Fibroblast of skin of scalp (primary cell): ENCODE measurements around the gene ITGB1.
"Not testable (repeated sequence)": the region's sequence is repeated elsewhere in the genome, so short reads cannot be mapped to it uniquely, and the experiment has no call there.

Experiments used
- DNase-seq: peaks from one replicate; pipeline ENCODE4 v3.0.0-alpha.2; 2013

ITGB1 gene

DNA sequence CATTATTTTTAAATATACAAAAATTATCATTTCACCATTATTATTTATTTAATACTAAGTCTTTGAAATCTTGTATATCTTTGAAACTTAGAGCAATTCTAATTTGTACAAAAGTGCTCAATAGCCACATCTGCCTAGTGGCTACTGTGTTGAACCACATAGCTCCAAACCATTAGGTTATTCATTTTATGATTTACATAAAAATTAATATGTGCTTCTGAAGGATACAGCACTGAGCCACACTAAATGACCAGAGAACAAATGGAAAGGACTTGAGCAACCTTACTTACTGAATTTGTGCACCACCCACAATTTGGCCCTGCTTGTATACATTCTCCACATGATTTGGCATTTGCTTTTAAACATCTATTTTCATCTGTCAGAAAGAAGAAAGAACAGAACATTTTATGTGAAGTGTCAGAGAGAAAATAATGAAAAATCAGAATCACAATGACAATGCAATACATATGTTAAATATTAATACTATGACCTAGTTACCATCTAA, 25.8 kb downstream of the ITGB1 start:
- DNase-seq, result no peak

DNA sequence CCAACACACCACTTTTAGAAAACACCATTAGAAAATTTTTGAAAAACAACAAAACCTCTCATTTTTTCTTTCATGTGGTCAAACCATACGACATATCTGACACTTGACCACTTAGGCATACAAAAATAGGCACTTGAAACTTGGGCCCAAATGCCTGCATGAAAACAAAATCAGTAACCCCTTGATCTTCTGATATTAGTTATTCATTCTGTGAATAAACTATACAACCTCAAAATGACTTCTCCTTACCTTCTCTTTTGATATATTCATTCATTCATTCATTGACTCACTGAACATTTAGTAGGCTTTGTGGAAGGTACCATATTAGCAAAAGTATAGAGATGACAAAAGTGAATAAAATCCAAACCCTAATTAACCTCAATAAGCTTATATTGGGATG, 26.4 kb downstream of the ITGB1 start:
- no peak for DNase-seq

DNA sequence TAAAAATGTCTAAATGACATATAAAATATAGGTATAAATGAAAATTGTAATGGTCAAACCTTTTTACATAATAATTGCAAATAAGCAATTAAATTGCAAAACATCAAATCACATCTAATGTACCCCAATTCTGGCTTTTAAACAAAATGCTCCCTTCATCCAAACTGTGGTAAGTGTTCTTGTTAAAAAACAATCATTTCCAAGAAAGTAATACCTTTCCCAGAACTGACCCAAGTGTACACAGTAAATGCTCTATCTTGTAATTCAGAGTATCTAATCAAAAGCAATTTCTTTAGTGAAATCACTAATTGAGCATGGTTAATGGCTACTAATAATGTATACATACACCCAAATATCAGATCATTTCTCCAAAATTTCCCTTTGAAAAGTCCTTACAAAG, 28.0 kb downstream of the ITGB1 start:
- DNase-seq, result no peak

DNA sequence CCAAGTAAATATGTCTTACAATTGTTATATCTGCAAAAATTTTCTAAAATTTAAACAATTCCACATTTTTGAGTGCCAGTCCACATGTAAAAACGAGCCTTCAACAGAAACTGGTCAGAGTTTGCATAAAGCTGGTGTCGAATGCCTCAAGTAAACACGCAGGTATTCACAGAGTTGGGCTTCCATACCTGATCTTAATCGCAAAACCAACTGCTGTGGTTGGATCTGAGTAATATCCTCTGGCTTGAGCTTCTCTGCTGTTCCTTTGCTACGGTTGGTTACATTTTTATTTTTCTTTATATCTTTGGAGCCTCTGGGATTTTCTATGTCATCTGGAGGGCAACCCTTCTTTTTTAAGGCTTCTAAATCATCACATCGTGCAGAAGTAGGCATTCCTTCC, 28.4 kb downstream of the ITGB1 start:
- DNase-seq, result no peak

DNA sequence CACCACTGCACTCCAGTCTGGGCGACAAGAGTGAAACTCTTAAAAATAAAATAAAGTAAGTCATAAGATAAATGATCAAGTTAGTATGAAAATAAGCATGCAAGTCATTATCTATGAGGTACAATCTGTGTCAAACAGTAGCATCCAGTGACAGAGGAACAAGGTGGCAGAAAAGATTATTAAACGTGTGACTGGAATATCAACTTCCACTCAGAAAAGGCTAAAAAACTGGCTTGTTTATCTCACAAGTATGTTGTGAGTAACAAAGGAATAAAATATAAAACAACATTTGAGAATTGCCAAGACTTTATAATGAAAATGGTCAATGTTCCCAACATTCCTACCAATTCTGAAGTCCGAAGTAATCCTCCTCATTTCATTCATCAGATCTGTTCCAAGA, 30.3 kb downstream of the ITGB1 start:
- DNase-seq, result no peak

DNA sequence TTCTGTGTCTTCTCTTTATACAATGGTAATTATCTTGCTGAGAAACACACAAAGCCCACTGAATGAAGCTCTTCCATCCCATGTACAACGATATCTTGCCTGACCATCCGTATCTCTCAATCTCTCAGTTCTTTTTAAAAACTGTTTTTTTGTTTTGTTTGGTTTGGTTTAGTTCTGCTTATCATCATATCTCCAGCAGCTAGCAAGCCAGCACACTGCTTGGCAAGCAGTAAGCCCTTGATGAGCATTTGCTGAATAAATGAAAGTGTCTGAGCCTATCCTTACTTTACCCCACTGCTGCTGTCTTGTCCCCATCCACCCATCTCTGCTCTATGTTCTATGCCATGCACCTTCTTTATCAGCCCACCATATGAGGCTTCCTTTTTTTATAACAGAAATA, 34.2 kb downstream of the ITGB1 start:
- DNase-seq, result no peak

DNA sequence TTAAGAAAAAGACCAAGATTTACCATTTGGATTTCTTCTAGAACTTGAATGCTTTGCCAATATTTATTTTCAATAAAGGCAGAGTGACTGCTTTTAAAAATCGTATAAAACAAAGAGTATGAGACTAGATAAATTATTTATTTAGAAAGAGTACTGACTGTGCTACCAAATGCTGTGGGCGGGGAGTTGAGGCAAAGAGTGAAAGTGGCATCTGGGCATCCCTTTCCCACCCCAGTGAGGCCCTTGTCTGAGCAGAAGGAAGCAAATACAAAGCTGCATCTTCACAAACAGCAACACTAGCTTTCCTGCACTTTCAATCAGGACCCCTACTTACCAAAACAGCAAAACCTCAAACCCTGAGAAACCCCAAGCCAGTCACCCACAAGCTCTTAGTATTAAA, 34.9 kb downstream of the ITGB1 start:
- DNase-seq, result no peak

DNA sequence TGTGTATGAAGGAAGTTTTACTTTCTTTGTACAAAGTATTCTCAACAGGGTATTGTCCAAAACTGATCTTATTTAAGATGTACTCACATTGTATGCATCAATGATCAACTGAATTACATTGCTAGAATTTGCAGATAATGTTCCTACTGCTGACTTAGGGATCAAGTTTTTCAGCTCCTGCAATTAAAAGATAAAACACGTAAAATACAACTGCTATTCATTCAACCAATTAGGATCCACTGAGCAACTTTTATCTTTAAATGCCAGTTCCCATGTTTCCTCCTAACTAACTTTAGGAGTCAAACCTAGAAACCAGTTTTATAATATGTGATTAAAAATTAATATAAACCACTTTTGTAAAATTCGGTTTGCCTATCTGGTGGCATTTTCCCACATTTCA, 35.9 kb downstream of the ITGB1 start:
- DNase-seq, result no peak

DNA sequence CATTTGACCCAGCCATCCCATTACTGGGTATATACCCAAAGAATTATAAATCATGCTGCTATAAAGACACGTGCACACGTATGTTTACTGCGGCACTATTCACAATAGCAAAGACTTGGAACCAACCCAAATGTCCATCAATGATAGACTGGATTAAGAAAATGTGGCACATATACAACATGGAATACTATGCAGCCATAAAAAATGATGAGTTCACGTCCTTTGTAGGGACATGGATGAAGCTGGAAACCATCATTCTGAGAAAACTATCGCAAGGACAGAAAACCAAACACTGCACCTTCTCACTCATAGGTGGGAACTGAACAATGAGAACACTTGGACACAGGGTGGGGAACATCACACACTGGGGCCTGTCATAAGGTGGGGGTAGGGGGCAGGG, 40.2 kb downstream of the ITGB1 start:
- DNase-seq, result not testable (repeated sequence)

DNA sequence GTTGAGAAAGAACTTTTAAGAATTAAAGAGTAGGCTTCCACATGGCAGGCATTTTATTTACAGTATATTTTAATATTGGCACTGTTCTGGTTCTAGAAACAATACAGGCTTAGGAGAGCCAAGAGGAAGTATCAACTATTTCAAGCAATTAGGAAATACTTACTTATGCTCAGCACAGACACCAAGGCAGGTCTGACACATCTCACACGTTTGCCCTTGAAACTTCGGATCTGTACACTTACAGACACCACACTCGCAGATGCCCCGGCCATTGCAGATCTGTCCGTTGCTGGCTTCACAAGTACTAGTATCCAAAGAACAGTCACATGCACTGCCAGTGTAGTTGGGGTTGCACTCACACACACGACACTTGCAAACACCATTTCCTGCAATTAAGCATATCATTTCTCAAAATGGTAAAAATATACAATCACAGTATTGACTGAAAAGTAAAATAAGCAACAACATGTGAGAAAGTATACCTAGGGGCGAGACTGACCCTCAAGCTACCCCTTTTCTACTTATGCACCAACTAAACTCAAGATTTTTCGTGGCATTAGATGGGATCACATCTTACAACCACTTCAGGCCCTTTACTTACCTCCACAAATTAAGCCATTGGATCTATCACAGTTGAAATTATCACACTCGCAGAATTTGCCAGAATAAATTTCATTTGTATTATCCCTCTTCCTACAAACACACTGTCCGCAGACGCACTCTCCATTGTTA, 46.6 kb downstream of the ITGB1 start:
- no peak for DNase-seq

DNA sequence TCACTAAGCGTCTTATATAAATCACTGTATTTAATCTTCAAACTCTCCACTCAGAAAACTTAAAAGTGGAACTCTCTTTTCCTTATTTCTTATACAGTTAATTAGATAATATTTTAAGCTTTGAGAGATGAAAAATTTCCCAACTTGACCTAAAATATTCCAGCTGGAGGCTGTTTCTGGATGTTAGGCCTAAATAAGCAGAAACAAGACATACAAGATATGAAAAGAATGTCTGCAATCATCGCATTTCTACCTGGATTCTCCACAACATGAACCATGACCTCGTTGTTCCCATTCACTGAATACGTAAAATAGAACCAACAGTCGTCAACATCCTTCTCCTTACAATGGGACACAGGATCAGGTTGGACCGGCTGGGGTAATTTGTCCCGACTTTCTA, 48.1 kb downstream of the ITGB1 start:
- DNase-seq, result not testable (repeated sequence)

DNA sequence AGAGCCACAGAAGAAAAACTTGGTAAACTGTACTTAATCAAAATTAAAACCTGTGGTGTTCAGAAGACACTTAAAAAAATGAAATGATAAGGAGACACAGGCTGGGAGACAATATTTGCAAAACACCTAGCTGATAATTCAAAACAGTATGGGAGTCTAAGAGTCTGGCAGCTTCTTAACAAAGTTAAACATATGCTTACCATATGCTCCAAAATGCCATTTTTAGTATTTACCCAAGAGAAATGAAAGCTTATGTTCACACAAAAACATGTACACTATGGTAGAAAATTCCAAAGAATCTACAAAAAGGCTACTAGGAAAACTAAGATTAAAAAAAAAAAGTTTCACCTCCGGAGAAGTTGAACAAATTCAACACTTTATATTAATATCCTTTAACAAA, 48.6 kb downstream of the ITGB1 start:
- no peak for DNase-seq

DNA sequence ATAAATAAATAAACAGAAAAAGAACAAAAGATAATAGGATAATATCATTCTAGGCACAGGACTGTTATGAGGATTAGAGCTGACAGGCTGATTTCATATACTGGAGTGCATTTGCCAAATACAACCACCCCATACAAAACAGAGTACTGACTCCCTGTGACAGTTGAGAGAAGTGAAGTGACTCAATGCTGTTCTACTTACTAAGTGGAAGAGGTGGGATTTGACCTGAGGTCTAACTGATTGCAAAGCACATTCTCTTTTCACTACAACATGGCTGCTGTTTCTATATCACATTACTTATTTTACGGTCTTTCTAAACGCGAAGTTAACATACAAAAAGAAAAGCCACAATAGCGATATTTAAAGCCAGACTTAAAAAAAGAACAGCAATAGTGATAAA, 51.4 kb downstream of the ITGB1 start:
- DNase-seq, result no peak

DNA sequence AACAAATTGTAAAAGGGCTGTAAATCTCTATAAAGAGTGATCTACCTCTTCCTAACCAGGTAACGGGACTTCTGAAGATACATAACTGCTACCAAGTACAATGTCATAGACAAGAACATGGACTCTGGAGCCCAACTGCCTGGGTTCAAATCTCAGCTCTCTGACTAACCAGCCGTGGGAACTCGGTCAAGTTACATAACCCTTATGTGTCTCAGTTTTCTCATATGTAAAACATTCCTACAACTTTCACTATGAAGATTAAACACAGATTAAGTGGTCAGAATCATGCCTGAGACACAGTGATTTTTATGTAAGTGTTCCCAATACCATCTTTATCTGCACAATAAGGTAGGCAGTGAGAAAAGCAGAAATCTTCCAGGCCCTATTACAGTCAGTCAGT, 52.6 kb downstream of the ITGB1 start:
- no peak for DNase-seq

DNA sequence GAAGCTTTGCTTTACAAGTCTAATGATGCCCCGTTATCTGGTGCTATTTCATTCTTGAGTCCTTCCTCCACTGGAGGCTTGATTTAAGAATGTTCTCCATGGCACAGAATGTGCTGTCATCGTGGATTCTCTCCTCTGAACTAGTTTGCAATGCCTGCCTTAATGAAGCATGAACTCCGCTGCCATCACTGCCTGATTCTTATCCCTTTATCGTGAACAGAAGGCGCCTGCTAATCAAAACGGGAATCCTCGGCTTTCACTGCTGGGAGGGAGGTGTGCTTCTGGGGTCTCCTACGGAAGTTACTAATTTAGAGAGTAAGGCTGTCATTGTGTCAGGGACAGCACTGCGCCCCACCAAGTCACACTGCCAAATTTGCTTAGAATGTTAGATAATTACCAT, 56.2 kb downstream of the ITGB1 start:
- no peak for DNase-seq

DNA sequence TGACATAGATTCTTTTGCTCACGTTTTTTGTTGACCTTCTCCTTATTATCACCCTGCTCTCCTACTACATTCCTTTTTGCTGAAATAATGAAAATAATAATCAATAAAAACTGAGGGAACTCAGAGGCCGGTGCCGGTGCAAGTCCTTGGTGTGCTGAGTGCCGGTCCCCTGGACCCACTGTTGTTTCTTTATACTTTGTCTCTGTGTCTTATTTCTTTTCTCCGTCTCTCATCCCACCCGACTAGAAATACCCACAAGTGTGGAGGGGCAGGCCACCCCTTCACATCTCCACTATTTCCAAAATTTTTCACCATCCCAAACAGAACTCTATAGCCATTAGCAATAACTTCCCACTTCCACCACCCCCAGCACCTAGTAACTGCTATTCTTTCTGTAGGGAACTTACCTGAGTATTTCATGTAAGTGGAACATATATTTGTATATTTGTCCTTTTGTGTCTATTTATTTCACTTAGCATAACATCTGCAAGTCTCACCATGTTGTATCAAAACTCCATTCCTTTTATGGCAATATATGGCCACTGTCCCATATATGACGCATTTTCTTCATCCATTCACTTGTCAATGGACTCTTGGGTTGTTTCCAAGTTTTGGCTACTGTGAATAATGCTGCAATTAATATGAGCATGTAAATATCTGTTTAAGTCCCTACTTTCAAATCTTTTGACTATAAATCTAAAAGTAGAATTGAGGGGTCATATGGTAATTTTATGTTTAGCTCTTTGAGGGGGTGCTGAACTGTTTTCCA, 62.6 kb downstream of the ITGB1 start:
- not testable (repeated sequence) for DNase-seq

DNA sequence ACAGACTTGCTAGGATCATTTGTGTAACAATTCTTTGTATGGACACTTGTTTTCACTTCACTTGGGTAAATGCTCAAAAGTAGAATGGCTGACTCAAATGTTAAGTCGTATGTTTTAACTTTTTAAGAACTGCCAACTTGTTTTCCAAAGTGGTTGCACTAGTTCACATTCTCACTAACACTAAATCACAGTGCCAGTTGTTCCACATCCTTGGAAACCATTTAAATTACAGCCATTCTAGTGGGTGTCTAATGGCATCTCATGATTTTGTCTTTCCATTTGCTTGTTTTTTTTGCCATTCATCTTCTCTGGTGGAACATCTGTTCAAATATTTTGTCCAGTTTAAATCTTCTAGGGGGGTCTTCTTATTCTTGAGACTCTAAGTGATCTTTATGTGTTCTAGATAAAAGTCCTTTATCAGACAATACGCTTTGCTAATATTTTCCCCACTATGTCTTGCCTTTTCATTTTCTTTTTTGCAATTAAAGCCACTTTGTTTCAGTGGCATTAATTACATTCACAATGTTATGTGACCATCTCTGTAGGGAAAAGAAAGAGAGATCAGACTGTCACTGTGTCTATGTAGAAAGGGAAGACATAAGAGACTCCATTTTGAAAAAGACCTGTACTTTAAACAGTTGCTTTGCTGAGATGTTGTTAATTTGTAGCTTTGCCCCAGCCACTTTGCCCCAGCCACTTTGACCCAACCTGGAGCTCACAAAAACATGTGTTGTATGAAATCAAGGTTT, 63.9 kb downstream of the ITGB1 start:
- no peak for DNase-seq

DNA sequence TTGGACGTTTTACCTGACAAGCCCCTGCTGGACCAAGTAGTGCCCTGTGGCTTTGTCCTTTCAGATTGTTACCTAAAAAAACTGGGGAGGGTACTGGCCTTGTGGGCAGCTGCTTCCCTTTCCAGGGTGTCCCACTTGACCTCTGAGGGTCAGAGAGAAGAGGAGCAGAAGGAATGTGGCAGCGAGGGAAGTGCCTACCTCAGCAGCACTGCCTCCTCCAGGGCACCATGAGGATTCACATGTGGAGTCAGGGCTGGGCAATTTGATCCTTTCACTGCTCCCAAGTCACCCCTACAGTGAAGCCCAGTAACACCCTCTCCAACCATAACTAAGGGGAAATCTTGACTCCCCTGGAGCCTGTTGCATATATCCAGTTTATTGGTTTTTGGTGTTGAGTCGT, 64.6 kb downstream of the ITGB1 start:
- no peak for DNase-seq

DNA sequence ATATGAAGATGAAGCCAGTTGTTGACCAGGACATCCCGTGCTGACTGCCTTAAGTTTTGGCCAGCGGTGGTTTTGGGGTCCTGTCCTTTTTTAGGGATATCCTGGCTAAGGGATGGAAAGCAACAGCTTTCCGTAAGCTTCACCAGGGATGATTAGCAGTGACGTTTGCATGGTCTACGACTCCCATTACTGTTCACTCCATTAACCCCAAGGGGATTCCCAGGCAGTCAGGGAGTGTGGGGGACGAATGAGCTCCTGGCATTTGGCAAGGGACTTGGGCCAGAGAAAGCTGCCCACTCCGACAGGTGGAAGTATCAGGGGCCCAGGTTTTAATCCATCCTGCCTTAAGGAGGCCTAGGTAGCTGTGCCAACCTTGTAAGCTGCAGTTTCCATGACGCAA, 66.8 kb downstream of the ITGB1 start:
- DNase-seq, result no peak

DNA sequence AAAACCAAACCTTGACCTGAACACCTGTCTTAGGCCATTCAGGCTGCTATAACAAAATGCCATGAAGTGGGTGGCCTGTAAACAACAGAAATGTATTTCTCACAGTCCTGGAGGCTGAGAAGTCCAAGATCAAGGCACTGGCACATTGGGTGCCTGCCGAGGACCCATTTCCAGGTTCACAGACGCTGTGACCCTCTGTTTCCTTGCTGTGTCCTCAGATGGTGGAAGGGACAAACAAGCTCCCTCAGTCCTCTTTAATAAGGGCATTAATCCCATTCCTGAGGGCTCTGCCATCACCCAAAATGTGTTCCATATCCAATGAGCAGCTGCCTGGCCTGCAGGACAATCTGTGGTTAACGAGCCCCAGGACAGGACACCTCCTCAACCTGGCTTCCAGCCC, 67.6 kb downstream of the ITGB1 start:
- DNase-seq, result no peak

DNA sequence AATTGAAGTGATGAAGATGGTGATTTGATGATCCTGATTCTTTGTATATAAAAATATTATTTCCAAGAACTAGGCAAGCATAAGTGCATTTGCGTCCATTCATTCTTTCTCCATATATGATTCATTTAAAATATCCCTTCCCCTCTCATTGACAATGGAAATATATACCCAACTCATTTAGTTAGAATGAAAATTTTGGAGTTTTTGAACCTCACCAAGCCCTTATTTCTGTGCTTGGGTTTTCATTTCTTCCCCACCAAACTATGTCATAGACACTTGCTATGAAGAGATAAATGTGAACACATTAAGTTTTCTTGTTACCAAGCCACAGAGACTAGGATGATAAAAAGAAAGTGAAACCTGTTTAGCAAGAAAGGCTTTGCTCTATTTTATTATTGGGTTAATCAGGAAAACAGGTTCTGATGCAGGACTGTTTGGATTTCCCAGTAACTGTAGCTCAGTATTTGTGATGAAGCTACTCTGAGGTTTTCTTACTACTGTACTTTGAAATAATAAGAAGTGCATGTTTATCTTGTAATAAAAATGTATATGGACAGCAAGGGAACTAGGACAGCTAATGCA, 68.3 kb downstream of the ITGB1 start:
- no peak for DNase-seq

DNA sequence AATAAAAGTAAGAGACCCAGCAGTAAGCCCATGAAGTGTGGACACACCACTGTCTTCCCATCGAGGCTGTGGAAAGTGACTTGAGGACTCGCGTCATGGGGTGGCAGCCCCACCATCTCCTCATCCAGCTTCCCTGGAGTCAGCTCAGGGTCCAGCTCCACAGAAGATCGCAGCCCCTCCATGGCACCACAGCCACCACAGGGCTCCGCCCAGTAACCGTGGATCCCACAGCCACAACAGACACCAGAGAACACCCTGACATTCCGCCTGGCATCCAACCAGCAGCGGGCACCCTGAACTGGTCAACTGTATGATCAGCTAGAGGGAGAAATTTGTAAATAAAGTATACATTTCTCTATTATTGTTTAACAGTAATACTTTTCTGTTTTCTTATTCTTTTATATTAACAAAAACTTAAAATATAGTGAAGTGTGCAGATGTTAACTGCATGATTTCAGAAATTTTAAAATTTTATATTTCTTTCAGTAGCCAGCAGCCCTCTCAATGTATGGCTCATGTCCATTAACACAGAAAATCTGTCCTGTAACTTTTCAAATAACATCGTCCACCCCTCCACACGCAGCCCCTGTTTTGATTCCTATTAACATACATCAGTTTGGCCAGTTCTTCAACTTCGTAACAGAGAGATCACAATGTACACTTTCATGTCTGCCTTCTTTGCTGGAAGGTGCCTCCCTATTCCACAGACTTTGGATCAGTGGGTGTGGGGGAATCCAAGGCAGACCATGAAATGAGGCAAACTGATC, 69.7 kb downstream of the ITGB1 start:
- DNase-seq, result no peak
